Esophagus muscularis mucosa (tissue), 4 donors: ENCODE data around the gene D2HGDH. TPM values are rescaled to one million over a fixed set of nuclear protein-coding genes. Genes with fewer than 3 reads are reported as not detected.

Experiments
- DNase-seq: peaks from one replicate; pipeline ENCODE4 v3.0.0-alpha.2; 2017; ENCODE audit errors: extremely low spot score
- H3K27ac ChIP-seq, 4 donors: fragments of 200-600 bp; sonication (generic); replicated peaks in 1 of 4; 1 replicate in 3 of 4; 2 replicates in 1 of 4; pipeline ENCODE4 v1.5.1; 2016 to 2019; ENCODE audit warnings: mild to moderate bottlenecking in 1 of 4
- H3K27me3 ChIP-seq, 4 donors: fragments of 200-600 bp; sonication (generic); one replicate each; pipeline versions ENCODE4 v1.5.1 to v1.6.0; 2016 to 2019
- H3K36me3 ChIP-seq, 4 donors: fragments of 200-600 bp; sonication (generic); one replicate each; pipeline ENCODE4 v1.5.1; 2016 to 2019
- H3K4me1 ChIP-seq, 4 donors: fragments of 200-600 bp; sonication (generic); one replicate each; pipeline ENCODE4 v1.5.1; 2016 to 2019
- H3K4me3 ChIP-seq, 4 donors: fragments of 200-600 bp; sonication (generic); 1 replicate in 2 of 4; 2 replicates in 2 of 4; pipeline ENCODE4 v1.5.1; 2016 to 2019; ENCODE audit warnings: mild to moderate bottlenecking in 4 of 4, moderate library complexity in 1 of 4
- H3K9me3 ChIP-seq, 4 donors: fragments of 200-600 bp; sonication (generic); 1 replicate in 3 of 4; 2 replicates in 1 of 4; pipeline ENCODE4 v1.5.1; 2016 to 2019
- EP300 ChIP-seq: sonication (generic); formaldehyde crosslinking; IDR thresholded peaks from one replicate; pipeline ENCODE4 v1.6.1; 2017; ENCODE audit warnings: antibody characterized with exemption
- POLR2A ChIP-seq: fragments of 450-650 bp; IDR thresholded peaks from one replicate; pipeline ENCODE4 v1.6.1; 2017; ENCODE audit warnings: antibody characterized with exemption, moderate library complexity, mild to moderate bottlenecking, low read depth
- POLR2AphosphoS5 ChIP-seq, 2 donors: sonication (generic); formaldehyde crosslinking; IDR thresholded peaks; one replicate each; pipeline ENCODE4 v1.6.1; 2017; ENCODE audit warnings: antibody characterized with exemption in 2 of 2
- WGBS: methylation state at CpG from one replicate; pipeline ENCODE4 v1.1.5; 2018; 5-methylcytosine and 5-hydroxymethylcytosine counted together
- intact Hi-C: fragments of 100-400 bp; cut with DNase I; formaldehyde crosslinking; loops from one replicate; pipeline ENCODE4 v1.15.1; 2023
- total RNA-seq, 4 donors: library from RNA; depleted of rRNA; stranded (reverse); fragments of >200 nt; gene quantifications; one replicate each; pipeline versions ENCODE4 v1.1.0 to v1.2.1, GENCODE V29; 2016
- TF ChIP-seq, protein P1 (sequence below), 3 experiments: fragments of 200-600 bp in 2 of 3; fragments of 450-650 bp in 1 of 3; sonication (generic) in 2 of 3; IDR thresholded peaks; one replicate each; pipeline ENCODE4 v1.5.1; 2017 to 2019; ENCODE audit warnings: antibody characterized with exemption in 3 of 3, mild to moderate bottlenecking in 2 of 3, moderate library complexity in 1 of 3

Gene D2HGDH
- total RNA-seq, 4 donors from 2014 or later: 10.9 to 16.3 (median 11.9) TPM

DNA sequence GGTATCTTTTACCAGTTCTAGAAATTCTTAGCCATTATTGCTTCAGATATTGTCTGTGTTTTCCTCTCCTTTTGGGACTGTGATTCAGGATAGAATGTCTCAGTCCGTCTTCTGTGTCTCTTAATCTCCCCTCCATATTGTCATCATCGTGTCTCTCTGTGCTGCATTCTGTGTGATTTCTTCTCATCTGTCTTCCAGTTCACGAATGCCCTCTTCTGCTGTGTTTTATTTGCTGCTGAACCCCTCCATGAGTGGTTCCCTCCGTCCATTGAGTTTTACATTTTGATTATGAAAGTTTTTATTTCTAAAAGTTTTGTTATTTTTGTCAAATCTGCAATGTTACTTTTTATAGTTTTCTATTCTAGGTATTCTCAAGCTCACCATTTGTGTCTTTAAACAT lies 11.7 kb downstream of the D2HGDH start:
- WGBS: 99% methylated on average over 4 of the region's 4 CpGs
- DNase-seq: no peak
- Histone ChIP-seq H3K9me3 (no peaks in the 10 kb centered on the region), H3K4me1 (peaks cover 0 to 12% (median 3%) of the 10 kb centered on the region in 4 donors), H3K36me3 (peaks cover 12 to 91% (median 46%) of the 10 kb centered on the region in 4 donors), H3K27ac (no peak overlapping the region), H3K27me3 (no peaks in the 10 kb centered on the region), H3K4me3 (no peak overlapping the region)
- intact Hi-C loops: no loop called here
- TF ChIP-seq POLR2AphosphoS5 (IDR thresholded peaks at IDR 0.05): no peak
- no peak for TF ChIP-seq EP300
- TF ChIP-seq POLR2A: no peak
- TF ChIP-seq, protein P1, sequence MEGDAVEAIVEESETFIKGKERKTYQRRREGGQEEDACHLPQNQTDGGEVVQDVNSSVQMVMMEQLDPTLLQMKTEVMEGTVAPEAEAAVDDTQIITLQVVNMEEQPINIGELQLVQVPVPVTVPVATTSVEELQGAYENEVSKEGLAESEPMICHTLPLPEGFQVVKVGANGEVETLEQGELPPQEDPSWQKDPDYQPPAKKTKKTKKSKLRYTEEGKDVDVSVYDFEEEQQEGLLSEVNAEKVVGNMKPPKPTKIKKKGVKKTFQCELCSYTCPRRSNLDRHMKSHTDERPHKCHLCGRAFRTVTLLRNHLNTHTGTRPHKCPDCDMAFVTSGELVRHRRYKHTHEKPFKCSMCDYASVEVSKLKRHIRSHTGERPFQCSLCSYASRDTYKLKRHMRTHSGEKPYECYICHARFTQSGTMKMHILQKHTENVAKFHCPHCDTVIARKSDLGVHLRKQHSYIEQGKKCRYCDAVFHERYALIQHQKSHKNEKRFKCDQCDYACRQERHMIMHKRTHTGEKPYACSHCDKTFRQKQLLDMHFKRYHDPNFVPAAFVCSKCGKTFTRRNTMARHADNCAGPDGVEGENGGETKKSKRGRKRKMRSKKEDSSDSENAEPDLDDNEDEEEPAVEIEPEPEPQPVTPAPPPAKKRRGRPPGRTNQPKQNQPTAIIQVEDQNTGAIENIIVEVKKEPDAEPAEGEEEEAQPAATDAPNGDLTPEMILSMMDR (IDR thresholded peaks at IDR 0.05): no peak

DNA sequence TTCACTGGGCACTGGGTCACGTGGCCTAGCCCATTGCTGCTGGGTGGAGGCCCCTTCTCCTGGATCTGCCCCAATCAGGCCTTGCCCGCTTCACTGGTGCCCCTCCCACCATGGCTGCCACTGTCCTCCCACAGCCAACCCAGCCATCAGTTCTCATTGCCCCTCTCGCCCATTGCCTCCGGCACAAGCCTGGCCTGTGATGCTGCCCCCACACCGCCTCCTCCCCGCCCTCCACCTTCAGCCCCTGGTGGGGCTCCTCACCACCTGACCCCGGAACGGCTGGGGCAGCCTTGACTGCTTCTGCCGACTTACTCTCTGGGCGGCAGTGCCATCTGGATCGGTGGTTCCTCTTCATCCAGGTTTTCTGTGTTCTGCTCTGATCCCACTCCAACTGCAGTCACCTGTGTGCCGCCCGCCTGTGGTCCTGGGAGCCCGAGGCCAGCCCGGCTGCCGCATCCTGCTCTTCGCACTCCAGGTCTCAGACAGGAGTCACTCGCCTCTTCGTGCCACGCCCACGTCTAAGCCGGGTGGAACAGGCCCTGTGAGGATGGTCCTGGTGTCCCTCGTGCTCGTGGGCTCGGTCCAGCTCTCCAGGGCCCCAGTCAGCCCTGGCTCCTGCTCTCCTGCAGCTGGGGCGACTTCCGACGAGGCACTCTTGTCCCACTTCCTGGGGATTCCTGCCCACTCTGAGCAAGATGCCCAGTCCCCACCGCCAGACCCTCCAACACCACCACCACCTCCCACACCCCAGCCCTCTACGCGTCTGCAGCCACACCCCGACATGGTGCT lies 14.2 kb downstream of the D2HGDH start:
- DNase-seq: no peak
- Histone ChIP-seq H3K9me3 (no peaks in the 10 kb centered on the region), H3K27me3 (no peaks in the 10 kb centered on the region), H3K27ac (no peak overlapping the region), H3K36me3 (peaks cover 12 to 97% (median 57%) of the 10 kb centered on the region in 4 donors), H3K4me1 (peaks cover 0 to 12% (median 3%) of the 10 kb centered on the region in 4 donors), H3K4me3 (no peak overlapping the region)
- intact Hi-C loops: no loop called here
- TF ChIP-seq EP300 (no peak), POLR2AphosphoS5 (IDR thresholded peaks at IDR 0.05) (no peak), POLR2A (no peak)
- TF ChIP-seq, protein P1 (IDR thresholded peaks at IDR 0.05): no peak
- WGBS: 91% methylated on average over 32 of the region's 32 CpGs

DNA sequence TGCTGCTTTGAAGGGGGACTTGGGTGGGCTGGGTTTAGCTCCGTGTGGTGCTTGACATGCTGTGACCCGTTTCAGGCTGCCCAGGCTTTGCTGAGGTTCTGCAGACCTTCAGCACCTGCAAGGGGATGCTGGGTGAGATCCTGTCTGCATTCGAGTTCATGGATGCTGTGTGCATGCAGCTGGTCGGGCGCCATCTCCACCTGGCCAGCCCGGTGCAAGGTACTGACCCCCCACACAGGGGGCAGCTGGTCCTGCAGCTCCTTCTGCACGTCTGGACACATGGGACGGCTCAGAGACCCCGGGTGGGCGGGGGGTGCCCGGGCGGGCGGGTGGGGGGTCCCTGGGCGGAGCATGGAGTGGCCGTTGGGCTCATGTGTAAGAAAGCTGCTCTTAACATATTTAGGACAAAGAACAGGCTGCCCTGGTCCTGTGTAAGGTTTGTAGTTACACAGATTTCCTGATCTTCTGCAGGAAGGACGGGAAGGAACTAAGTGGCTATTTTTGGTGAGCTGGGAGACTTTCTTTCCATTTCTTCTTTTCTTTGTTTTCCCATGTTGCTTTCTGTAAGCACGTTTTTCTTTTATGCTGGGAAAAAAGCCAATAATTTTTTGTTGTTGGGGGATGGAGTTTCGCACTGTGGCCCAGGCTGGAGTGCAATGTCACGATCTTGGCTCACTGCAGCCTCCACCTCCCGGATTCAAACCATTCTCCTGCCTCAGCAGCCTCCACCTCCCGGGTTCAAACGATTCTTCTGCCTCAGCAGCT lies 15.8 kb downstream of the D2HGDH start:
- H3K27ac ChIP-seq: no peak overlapping the region
- no peaks in the 10 kb centered on the region for H3K9me3 ChIP-seq
- DNase-seq: no peak
- H3K4me1 ChIP-seq: peaks cover 0 to 12% (median 3%) of the 10 kb centered on the region in 4 donors
- intact Hi-C loops: no loop called here
- TF ChIP-seq, protein P1 (IDR thresholded peaks at IDR 0.05): no peak
- TF ChIP-seq POLR2AphosphoS5 (IDR thresholded peaks at IDR 0.05) (no peak), POLR2A (no peak), EP300 (no peak)
- H3K4me3 ChIP-seq: no peak overlapping the region
- WGBS: 63% methylated on average over 11 of the region's 22 CpGs
- no peaks in the 10 kb centered on the region for H3K27me3 ChIP-seq
- H3K36me3 ChIP-seq: peaks cover 8 to 97% (median 52%) of the 10 kb centered on the region in 4 donors

DNA sequence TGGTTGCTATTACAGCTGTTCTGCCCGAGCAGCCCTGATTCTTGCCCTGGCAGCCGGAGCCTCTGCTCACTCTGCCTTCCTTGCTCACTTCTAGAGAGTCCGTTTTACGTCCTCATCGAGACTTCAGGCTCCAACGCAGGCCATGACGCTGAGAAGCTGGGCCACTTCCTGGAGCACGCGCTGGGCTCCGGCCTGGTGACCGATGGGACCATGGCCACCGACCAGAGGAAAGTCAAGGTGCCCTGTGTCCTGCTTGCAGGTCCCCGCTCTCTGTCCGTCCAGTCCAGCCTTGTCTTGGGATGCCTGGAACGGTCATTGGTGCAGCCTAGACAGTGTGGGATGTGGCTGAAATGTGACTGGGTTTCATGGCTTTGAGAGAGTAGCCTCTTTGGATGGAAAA lies 16.7 kb downstream of the D2HGDH start:
- H3K4me3 ChIP-seq: no peak overlapping the region
- no peaks in the 10 kb centered on the region for H3K27me3 ChIP-seq
- no peak overlapping the region for H3K27ac ChIP-seq
- no peaks in the 10 kb centered on the region for H3K9me3 ChIP-seq
- peaks cover 0 to 12% (median 3%) of the 10 kb centered on the region in 4 donors for H3K4me1 ChIP-seq
- TF ChIP-seq POLR2AphosphoS5 (IDR thresholded peaks at IDR 0.05): no peak
- TF ChIP-seq EP300: no peak
- TF ChIP-seq, protein P1 (IDR thresholded peaks at IDR 0.05): no peak
- no peak for TF ChIP-seq POLR2A
- H3K36me3 ChIP-seq: peaks cover 10 to 97% (median 53%) of the 10 kb centered on the region in 4 donors
- WGBS: 93% methylated on average over 13 of the region's 15 CpGs
- DNase-seq: no peak
- intact Hi-C loops: no loop called here
